HG03196 (cell line): Measurements from ENCODE around the gene CLDN6.
A peak's percentile ranks its signal among the peaks of the same experiment; 100 is the strongest.

Source experiments
- ATAC-seq: cut with Tn5 transposase; IDR thresholded peaks from one replicate; pipeline ENCODE4 v1.9.1; 2021; ENCODE audit not compliant: unreplicated experiment

Gene CLDN6

GRCh38 chr16:2974319-2975056 lies 43.5 kb downstream of the CLDN6 start:
- no peak for ATAC-seq

DNA sequence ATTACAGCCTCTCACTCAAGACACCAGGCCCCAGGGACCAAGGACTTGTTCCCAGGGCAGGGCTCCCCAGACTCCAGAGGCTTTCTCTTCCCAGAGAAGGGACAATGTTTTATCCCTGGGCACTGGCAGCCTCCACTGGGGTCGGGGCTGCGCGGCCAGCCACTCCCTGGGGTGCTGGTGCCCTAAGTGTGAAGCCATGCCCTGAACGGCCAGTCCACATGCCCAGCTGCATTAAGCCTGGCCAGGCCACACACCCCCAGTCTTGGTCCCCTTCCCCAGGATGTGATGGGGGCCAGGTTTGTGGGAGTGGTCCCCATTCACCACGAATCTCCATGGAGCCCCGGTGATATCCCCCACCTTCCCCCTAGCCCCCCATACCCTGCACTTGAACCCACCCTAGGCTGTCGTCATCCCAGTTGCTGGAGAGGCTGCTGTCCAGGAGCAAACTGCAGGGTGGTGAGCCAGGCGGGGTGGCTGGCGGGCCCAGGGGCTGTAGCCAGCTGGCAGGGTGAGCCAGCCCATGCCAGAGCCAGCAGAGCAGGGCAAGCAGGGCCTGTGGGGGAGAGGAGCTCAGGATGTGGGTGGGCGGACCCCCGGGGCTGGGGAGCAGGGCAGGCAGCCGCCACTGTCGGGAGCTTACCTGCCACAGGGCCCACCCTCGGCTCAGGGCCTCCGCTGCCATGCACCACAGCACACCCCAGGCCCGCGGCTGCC lies 44.2 kb downstream of the CLDN6 start:
- no peak for ATAC-seq

GRCh38 chr16:2973093-2973492 lies 44.9 kb downstream of the CLDN6 start:
- no peak for ATAC-seq

DNA sequence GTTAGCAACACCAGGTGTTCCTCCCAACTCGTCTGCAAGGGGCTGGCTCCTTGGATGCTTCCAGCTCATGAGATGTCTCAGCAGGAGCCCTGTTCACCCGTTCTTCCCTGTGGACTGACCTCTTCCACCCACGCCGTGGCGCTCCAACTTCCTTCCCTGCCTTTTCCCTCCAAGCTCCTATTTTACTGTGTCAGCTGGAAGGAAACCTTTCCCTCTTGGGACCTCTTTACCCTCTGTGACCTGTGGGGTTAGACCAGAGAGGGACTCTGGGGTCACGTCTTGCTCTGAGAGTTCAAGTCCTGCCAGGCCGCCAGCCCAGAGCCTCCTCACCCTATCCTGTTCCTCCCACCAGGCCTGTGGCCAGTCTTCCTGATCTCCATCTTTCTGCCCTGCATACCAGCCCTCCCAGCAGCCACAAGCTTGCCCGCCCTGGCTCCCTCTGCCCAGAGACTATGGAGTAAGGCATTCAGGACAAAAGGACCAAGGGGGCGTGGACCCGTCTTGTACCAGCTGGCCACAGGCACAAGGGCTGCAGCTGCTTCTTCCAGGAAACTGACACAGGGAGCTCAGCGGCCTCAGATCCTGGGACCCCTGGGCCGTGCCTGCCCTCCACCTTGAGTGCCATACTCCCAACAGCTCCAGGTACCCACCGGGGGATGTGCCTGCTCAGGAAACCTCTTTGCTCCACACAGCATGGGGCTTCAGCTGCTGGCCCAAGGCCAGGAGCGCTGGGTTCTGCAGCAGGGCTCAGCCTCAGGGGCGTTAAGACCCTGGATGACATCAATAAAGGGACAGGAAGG lies 45.8 kb downstream of the CLDN6 start:
- ATAC-seq, result no peak

- ATAC-seq, result no peak
Observed at GRCh38 chr16:2971134-2971984, 46.6 kb downstream of the CLDN6 start.

DNA sequence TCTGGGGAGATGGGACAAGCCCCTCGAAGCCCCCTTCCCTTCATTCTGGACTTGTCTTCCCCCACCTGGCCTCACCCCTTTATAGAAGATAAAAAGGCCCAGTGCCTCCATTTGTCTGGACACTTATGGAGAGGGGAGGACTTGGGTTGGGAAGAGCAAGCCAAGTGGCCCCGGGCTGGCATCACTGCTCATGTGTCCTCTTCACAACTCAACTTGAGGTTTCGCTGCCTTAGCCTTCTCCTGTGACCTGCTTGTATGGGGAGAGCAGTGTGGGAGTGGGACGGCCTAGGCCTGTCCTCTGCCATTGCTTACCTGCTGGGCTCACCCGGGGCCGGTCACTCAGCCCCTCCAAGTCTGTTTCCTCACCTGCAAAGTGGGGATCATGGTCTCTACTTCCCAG lies 47.4 kb downstream of the CLDN6 start:
- no peak for ATAC-seq

GRCh38 chr16:2969545-2970521 lies 48.1 kb downstream of the CLDN6 start:
- peak; percentile 29 for ATAC-seq

DNA sequence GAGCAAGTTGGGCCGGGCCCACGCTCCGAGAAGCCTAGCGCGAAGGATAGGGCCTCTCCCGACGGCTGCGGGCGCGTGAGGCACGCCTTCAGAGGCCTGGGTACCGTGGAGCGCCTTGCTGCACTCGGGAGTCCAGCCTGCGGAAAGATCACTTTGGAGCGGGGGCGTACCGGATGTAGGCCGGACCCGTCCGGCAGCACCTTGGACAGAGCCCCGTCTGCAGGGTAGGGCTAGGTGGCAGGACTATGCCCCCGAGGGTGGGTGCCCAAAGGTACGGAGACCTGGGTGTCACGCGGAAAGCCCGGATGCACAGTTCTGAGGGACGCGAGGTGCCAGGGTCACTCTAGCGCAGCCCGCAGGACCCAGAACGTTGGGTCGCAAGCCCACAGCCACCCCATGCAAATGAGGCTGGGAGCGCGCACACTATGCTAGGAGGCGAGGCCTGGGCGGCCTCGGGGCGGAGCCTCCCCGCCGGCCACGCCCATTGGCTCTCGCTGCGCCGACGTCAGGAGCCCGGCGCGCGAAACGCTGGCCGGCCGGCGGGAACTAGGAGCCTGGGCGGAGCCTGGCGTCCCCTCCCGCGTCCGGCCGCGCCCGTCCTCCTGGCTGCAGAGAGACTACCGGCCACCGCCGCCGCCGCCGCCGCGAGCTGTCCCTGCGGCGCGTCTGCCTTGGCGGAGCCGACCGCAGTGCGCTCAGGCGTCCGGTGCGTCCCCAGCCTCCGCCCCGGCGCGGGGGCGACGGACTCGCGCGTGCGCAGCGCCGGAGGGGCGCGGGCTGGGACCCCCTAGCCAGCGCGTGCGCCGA lies 49.0 kb downstream of the CLDN6 start, which contains the start of gene PAQR4:
PAQR4 (plus strand) TSS at position 611 of the 807 bp plus-strand sequence. CDS start 327 bp downstream, outside the sequence.
- peak; percentile 60 for ATAC-seq

GRCh38 chr16:2968368-2968737 lies 49.6 kb downstream of the CLDN6 start:
- no peak for ATAC-seq

DNA sequence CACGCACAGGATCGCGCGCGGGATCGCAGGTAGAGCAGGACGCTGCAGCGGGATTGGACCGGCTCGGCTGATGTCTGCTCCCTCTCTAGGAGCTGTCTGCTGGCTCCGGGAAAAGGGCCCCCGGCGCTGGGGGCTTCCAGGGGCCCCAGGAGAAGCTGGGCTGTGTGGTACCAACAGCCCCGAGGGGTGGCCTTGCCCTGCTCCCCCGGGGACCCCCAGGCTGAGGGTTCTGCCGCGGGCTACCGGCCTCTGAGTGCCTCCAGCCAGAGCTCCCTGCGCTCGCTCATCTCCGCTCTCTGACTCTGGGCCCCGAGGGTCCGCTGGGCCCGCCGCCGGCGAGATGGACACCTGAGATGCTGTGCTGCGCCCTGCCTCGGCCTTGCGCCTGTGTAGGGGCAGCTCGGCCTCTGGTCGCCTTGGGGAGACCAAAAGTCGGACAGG lies 50.2 kb downstream of the CLDN6 start:
- ATAC-seq, result no peak

DNA sequence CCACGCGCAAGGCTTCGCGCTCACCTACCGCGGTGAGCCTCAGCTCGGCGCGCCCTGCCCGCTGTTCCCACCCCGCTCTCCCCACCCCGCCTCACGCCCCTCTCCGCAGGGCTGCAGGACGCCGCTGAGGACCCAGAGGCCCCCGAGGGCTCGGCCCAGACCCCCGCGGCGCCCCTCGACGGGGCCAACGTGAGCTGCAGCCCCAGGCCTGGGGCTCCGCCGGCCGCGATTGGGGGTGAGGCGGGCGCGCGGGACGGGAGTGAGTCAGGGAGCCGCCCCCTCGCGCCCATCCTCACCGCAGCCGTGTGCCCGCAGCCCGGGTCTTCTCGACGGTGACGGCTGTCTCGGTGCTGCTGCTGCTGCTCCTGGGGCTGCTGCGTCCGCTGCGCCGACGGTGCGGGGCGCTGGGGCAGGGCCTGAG lies 50.8 kb downstream of the CLDN6 start:
- no peak for ATAC-seq

- ATAC-seq, result no peak
Observed at GRCh38 chr16:2966808-2967191, 51.2 kb downstream of the CLDN6 start.

- ATAC-seq, result no peak
Observed at GRCh38 chr16:2966043-2966807, 51.8 kb downstream of the CLDN6 start.
